ENCODE measurements around the gene GAL.
"Not testable (repeated sequence)": the region's sequence is repeated elsewhere in the genome, so short reads cannot be mapped to it uniquely, and the experiment has no call there.

GRCh38 chr11:68634606-68635005 is 49.7 kb upstream of the GAL start:
- not testable (repeated sequence) for TF ChIP-seq CTCF, POLR2A (IDR thresholded peaks at IDR 0.05)

Measured in Peyer's patch (tissue), 4 donors.